Fibroblast of the aortic adventitia (primary cell): ENCODE data around the gene PTPRU. TPM values are rescaled to one million over a fixed set of nuclear protein-coding genes. Genes with fewer than 3 reads are reported as not detected.

Source experiments
- DNase-seq: peaks from one replicate; pipeline ENCODE4 v3.0.0-alpha.2; 2010; ENCODE audit warnings: low read depth
- H3K4me3 ChIP-seq: 2 replicates; pipeline ENCODE4 v1.5.1; 2011; ENCODE audit warnings: low read depth, mild to moderate bottlenecking, control low read depth, low read length, moderate library complexity
- CTCF ChIP-seq: IDR thresholded peaks from 2 replicates; pipeline ENCODE4 v1.5.1; 2011; ENCODE audit warnings: mild to moderate bottlenecking, low read length, control low read depth, inconsistent platforms; ENCODE audit not compliant: insufficient read depth
- total RNA-seq: library from RNA; depleted of rRNA; stranded (reverse); fragments of >200 nt; gene quantifications from 2 replicates; pipeline ENCODE4 v1.2.3, GENCODE V29; 2012; ENCODE audit warnings: low replicate concordance

Gene PTPRU
- total RNA-seq, 1 donor = 25.8 TPM

GRCh38 chr1:29197590-29197924 is 38.8 kb upstream of the PTPRU start:
- H3K4me3 ChIP-seq = no peak overlapping the region
- peak; percentile 53 for DNase-seq
- TF ChIP-seq CTCF = peak; percentile 48

GRCh38 chr1:29197993-29198392 is 38.3 kb upstream of the PTPRU start:
- no peak for DNase-seq
- no peak for TF ChIP-seq CTCF
- H3K4me3 ChIP-seq = no peak overlapping the region

GRCh38 chr1:29200906-29201594 is 35.3 kb upstream of the PTPRU start:
- no peak for DNase-seq
- TF ChIP-seq CTCF = no peak
- no peak overlapping the region for H3K4me3 ChIP-seq

- no peak for TF ChIP-seq CTCF
- no peak overlapping the region for H3K4me3 ChIP-seq
- no peak for DNase-seq
Measured at GRCh38 chr1:29201595-29202051, 34.7 kb upstream of the PTPRU start.

GRCh38 chr1:29202053-29202452 is 34.3 kb upstream of the PTPRU start:
- no peak for DNase-seq
- no peak overlapping the region for H3K4me3 ChIP-seq

GRCh38 chr1:29202584-29203340 is 33.6 kb upstream of the PTPRU start:
- TF ChIP-seq CTCF = peak; percentile 97
- H3K4me3 ChIP-seq = no peak overlapping the region
- peak; percentile 99 for DNase-seq

More at GRCh38 chr1:29202053-29202452, 34.3 kb upstream of the PTPRU start:
- TF ChIP-seq CTCF = no peak

GRCh38 chr1:29208442-29208841 is 27.9 kb upstream of the PTPRU start:
- no peak for DNase-seq
- no peak for TF ChIP-seq CTCF
- H3K4me3 ChIP-seq = no peak overlapping the region
